ENCODE measurements around the gene EPS8L3. TPM values are rescaled to one million over a fixed set of nuclear protein-coding genes. Genes with fewer than 3 reads are reported as not detected.

The EPS8L3 gene
- total RNA-seq, 1 experiment from 2014 or later = not detected

DNA sequence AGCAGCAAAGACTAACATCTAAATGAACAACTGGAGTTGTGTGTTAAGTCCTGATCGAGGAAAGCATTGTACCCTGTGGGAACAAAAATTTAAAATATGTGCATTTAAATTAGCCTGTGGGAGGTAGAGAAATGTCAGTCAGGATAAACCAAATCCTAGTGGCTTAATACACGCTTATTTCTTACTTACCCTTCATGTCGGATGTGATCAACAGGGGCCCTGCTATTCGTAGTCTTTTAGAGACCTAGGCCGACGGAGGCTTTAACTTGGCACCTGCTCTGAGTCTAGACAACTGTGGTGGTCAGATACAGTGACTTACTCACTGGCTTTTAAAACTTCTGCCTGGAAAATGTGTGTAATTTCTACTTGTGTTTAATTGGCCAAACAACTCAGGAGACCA is 33.1 kb downstream of the EPS8L3 start:
- ChIA-PET CTCF (no interaction called here), POLR2A (ENCODE audit: low non-redundant PET) (no interaction called here)
- no peaks in the 10 kb centered on the region for H3K9me3 ChIP-seq (ENCODE audit: low read depth, low read length, poor library complexity, severe bottlenecking)
- H3K4me1 ChIP-seq (ENCODE audit: insufficient read depth, low read length, poor library complexity, severe bottlenecking) = peaks cover 13% of the 10 kb centered on the region
- no TSS peak for BruUV-seq (replicated peaks)
- no peak overlapping the region for H3K27ac ChIP-seq (ENCODE audit: low read depth, low read length, poor library complexity, severe bottlenecking)
- H3K4me3 ChIP-seq (ENCODE audit: low read depth, low read length, poor library complexity, severe bottlenecking) = no peak overlapping the region
- no peaks in the 10 kb centered on the region for H3K36me3 ChIP-seq (ENCODE audit: insufficient read depth, low read length, poor library complexity, severe bottlenecking)
- intact Hi-C loops (cut with micrococcal nuclease; ENCODE audit: unreplicated experiment) = no loop called here
- no peaks in the 10 kb centered on the region for H3K27me3 ChIP-seq (replicated peaks; ENCODE audit: insufficient read depth, low read depth, low read length, poor library complexity)
- peak; percentile 68 for DNase-seq (ENCODE audit: low spot score)
- TF ChIP-seq, protein P1, sequence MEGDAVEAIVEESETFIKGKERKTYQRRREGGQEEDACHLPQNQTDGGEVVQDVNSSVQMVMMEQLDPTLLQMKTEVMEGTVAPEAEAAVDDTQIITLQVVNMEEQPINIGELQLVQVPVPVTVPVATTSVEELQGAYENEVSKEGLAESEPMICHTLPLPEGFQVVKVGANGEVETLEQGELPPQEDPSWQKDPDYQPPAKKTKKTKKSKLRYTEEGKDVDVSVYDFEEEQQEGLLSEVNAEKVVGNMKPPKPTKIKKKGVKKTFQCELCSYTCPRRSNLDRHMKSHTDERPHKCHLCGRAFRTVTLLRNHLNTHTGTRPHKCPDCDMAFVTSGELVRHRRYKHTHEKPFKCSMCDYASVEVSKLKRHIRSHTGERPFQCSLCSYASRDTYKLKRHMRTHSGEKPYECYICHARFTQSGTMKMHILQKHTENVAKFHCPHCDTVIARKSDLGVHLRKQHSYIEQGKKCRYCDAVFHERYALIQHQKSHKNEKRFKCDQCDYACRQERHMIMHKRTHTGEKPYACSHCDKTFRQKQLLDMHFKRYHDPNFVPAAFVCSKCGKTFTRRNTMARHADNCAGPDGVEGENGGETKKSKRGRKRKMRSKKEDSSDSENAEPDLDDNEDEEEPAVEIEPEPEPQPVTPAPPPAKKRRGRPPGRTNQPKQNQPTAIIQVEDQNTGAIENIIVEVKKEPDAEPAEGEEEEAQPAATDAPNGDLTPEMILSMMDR (conservative IDR thresholded peaks at IDR 0.05; ENCODE audit: low read depth, low read length) = no peak
- no peak for TF ChIP-seq EZH2 (IDR thresholded peaks at IDR 0.05; ENCODE audit: borderline replicate concordance, low read depth, low read length, poor library complexity, severe bottlenecking)

DNA sequence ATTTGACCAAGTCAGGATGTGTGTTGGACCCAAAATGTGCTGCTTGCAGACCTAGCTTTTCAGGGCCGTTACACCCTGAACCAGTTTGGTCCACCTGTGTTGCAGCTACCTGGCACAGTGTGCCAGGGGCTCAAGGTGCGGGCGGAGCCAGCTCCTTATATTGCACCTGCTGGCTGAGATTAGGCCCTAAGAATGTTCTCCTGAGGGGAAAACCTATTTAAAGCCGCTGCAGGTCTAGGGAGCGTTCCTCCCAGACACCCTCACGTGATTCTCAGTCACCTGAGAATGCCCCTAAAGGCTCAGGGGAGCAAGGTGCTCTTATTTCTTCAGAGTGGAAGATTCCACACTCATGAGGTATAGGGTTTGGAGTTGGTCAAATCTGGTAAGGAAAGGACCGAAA is 34.9 kb downstream of the EPS8L3 start:
- Histone ChIP-seq H3K4me3 (ENCODE audit: low read depth, low read length, poor library complexity, severe bottlenecking) (no peak overlapping the region), H3K36me3 (ENCODE audit: insufficient read depth, low read length, poor library complexity, severe bottlenecking) (no peaks in the 10 kb centered on the region), H3K4me1 (ENCODE audit: insufficient read depth, low read length, poor library complexity, severe bottlenecking) (peaks cover 13% of the 10 kb centered on the region), H3K27ac (ENCODE audit: low read depth, low read length, poor library complexity, severe bottlenecking) (no peak overlapping the region), H3K27me3 (replicated peaks; ENCODE audit: insufficient read depth, low read depth, low read length, poor library complexity) (no peaks in the 10 kb centered on the region), H3K9me3 (ENCODE audit: low read depth, low read length, poor library complexity, severe bottlenecking) (no peaks in the 10 kb centered on the region)
- CTCF ChIA-PET = no interaction called here
- BruUV-seq (replicated peaks) = no TSS peak
- POLR2A ChIA-PET (ENCODE audit: low non-redundant PET) = no interaction called here
- intact Hi-C loops (cut with micrococcal nuclease; ENCODE audit: unreplicated experiment) = no loop called here
- no peak for DNase-seq (ENCODE audit: low spot score)
- TF ChIP-seq EZH2 (IDR thresholded peaks at IDR 0.05; ENCODE audit: borderline replicate concordance, low read depth, low read length, poor library complexity, severe bottlenecking) = no peak

DNA sequence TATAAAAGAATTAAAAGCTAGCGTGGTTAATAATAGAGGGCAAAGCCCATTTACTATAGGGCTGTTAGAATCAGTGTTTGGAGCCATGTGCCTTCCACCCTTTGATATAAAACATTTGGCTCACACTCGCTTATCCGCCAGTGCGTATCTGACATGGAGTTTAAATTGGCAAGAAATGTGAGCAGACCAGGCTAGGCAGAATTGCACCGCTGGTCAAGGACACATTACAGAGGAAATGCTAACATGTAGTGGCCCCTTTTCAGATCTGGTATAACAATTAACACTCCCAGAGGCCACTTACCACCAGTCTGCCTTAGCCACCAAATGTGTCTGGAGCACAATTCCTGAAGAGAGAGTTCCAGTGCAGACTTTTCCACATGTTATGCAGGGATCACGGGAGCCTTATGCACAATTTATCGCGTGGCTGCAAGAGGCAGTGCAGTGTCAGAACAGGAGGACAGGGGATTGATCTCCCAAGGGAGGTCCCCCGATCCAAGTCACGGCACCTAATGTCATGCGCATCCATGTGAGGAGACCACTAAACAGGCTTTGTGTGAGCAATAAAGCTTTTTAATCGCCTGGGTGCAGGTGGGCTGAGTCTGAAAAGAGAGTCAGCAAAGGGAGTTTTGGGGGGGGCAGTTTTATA is 36.9 kb downstream of the EPS8L3 start:
- peaks cover 13% of the 10 kb centered on the region for H3K4me1 ChIP-seq (ENCODE audit: insufficient read depth, low read length, poor library complexity, severe bottlenecking)
- BruUV-seq (replicated peaks) = no TSS peak
- CTCF ChIA-PET = no interaction called here
- DNase-seq (ENCODE audit: low spot score) = no peak
- H3K27ac ChIP-seq (ENCODE audit: low read depth, low read length, poor library complexity, severe bottlenecking) = no peak overlapping the region
- no peak overlapping the region for H3K4me3 ChIP-seq (ENCODE audit: low read depth, low read length, poor library complexity, severe bottlenecking)
- TF ChIP-seq EZH2 (IDR thresholded peaks at IDR 0.05; ENCODE audit: borderline replicate concordance, low read depth, low read length, poor library complexity, severe bottlenecking) = no peak
- TF ChIP-seq, protein P1 (conservative IDR thresholded peaks at IDR 0.05; ENCODE audit: low read depth, low read length) = no peak
- intact Hi-C loops (cut with micrococcal nuclease; ENCODE audit: unreplicated experiment) = no loop called here
- POLR2A ChIA-PET (ENCODE audit: low non-redundant PET) = no interaction called here
- no peaks in the 10 kb centered on the region for H3K36me3 ChIP-seq (ENCODE audit: insufficient read depth, low read length, poor library complexity, severe bottlenecking)
- no peaks in the 10 kb centered on the region for H3K9me3 ChIP-seq (ENCODE audit: low read depth, low read length, poor library complexity, severe bottlenecking)
- no peaks in the 10 kb centered on the region for H3K27me3 ChIP-seq (replicated peaks; ENCODE audit: insufficient read depth, low read depth, low read length, poor library complexity)

DNA sequence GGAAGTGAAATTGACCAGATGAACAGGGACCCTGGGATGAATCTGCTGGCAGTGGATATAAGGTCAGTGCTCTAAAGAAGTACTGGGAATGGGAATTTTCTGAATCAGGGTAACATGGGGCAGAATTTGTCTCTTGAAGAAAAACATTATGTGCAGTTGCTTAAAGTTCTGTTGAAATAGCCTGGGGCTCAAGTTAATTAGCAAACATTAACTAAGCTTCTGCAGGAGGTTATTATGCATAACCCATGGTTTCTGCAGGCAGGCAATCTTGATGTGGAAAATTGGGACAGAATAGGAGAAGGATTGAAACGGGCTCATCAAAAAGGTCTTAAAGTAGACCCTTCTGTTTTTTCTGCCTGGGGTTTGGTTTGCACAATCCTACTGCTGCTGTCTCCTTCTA is 37.7 kb downstream of the EPS8L3 start:
- POLR2A ChIA-PET (ENCODE audit: low non-redundant PET) = no interaction called here
- no peak for DNase-seq (ENCODE audit: low spot score)
- Histone ChIP-seq H3K4me1 (ENCODE audit: insufficient read depth, low read length, poor library complexity, severe bottlenecking) (peaks cover 10% of the 10 kb centered on the region), H3K27ac (ENCODE audit: low read depth, low read length, poor library complexity, severe bottlenecking) (no peak overlapping the region), H3K9me3 (ENCODE audit: low read depth, low read length, poor library complexity, severe bottlenecking) (no peaks in the 10 kb centered on the region), H3K4me3 (ENCODE audit: low read depth, low read length, poor library complexity, severe bottlenecking) (no peak overlapping the region), H3K27me3 (replicated peaks; ENCODE audit: insufficient read depth, low read depth, low read length, poor library complexity) (no peaks in the 10 kb centered on the region), H3K36me3 (ENCODE audit: insufficient read depth, low read length, poor library complexity, severe bottlenecking) (no peaks in the 10 kb centered on the region)
- intact Hi-C loops (cut with micrococcal nuclease; ENCODE audit: unreplicated experiment) = no loop called here
- no TSS peak for BruUV-seq (replicated peaks)
- CTCF ChIA-PET = no interaction called here
- TF ChIP-seq, protein P1 (conservative IDR thresholded peaks at IDR 0.05; ENCODE audit: low read depth, low read length) = no peak
- no peak for TF ChIP-seq EZH2 (IDR thresholded peaks at IDR 0.05; ENCODE audit: borderline replicate concordance, low read depth, low read length, poor library complexity, severe bottlenecking)

Measured in A673 (cell line).